CD4-positive, alpha-beta memory T cell (primary cell): ENCODE measurements around the gene ANO6. TPM values are rescaled to one million over a fixed set of nuclear protein-coding genes. Genes with fewer than 3 reads are reported as not detected.

Source experiments
- CTCF ChIA-PET: fragments of 350-600 bp; sonication (Branson Sonifier 250); formaldehyde crosslinking; loops from one replicate; lab custom pipeline; 2021; ENCODE audit warnings: inconsistent platforms; ENCODE audit not compliant: partially characterized antibody; lab: Charles Lee
- POLR2A ChIA-PET: fragments of 350-600 bp; sonication (Branson Sonifier 250); formaldehyde crosslinking; loops from one replicate; lab custom pipeline; 2021; ENCODE audit not compliant: partially characterized antibody; lab: Charles Lee
- DNase-seq, 5 donors: peaks; one replicate each; pipeline versions ENCODE4 v3.0.0 to v3.0.0-alpha.2; 2020 to 2022; ENCODE audit warnings: mixed read lengths in 1 of 5
- H3K27ac ChIP-seq: one replicate; pipeline ENCODE4 v1.7.0; 2013; ENCODE audit warnings: low read depth, low read length
- H3K27me3 ChIP-seq: 2 replicates; pipeline ENCODE4 v1.7.0; 2013; ENCODE audit warnings: mild to moderate bottlenecking, low read length, moderate library complexity; ENCODE audit not compliant: insufficient read depth
- H3K36me3 ChIP-seq: 2 replicates; pipeline ENCODE4 v1.7.0; 2013; ENCODE audit warnings: mild to moderate bottlenecking, low read length, moderate library complexity; ENCODE audit not compliant: insufficient read depth
- H3K4me1 ChIP-seq: 2 replicates; pipeline ENCODE4 v1.7.0; 2013; ENCODE audit warnings: mild to moderate bottlenecking, low read length, moderate library complexity; ENCODE audit not compliant: insufficient read depth
- H3K4me3 ChIP-seq, 2 donors: one replicate each; pipeline ENCODE4 v1.7.0; 2013; ENCODE audit warnings: low read length in 2 of 2, mild to moderate bottlenecking in 1 of 2
- H3K9me3 ChIP-seq, 2 donors: one replicate each; pipeline ENCODE4 v1.7.0; 2013; ENCODE audit warnings: low read length in 2 of 2, control low read depth in 1 of 2; ENCODE audit not compliant: control insufficient read depth in 1 of 2
- H3K27ac Mint-ChIP-seq, 7 donors: one replicate each; pipeline ENCODE4 v1.8.0; 2020 to 2021; ENCODE audit warnings: mixed read lengths in 7 of 7, mild to moderate bottlenecking in 6 of 7, inconsistent platforms in 3 of 7, moderate library complexity in 3 of 7
- H3K27me3 Mint-ChIP-seq, 2 donors: one replicate each; pipeline ENCODE4 v1.8.0; 2020 to 2021; ENCODE audit warnings: mixed read lengths in 2 of 2
- H3K36me3 Mint-ChIP-seq, 2 donors: one replicate each; pipeline ENCODE4 v1.8.0; 2020 to 2021; ENCODE audit warnings: mixed read lengths in 2 of 2, inconsistent platforms in 1 of 2, mild to moderate bottlenecking in 1 of 2
- H3K4me1 Mint-ChIP-seq, 4 donors: one replicate each; pipeline ENCODE4 v1.8.0; 2020 to 2021; ENCODE audit warnings: mixed read lengths in 4 of 4, mild to moderate bottlenecking in 1 of 4
- H3K4me3 Mint-ChIP-seq, 8 donors: one replicate each; pipeline ENCODE4 v1.8.0; 2020 to 2021; ENCODE audit warnings: mixed read lengths in 8 of 8, mild to moderate bottlenecking in 7 of 8, moderate library complexity in 6 of 8, inconsistent platforms in 3 of 8
- H3K9me3 Mint-ChIP-seq, 8 donors: one replicate each; pipeline ENCODE4 v1.8.0; 2020 to 2021; ENCODE audit warnings: mixed read lengths in 8 of 8, mild to moderate bottlenecking in 5 of 8, inconsistent platforms in 3 of 8, moderate library complexity in 1 of 8
- intact Hi-C: fragments of 100-400 bp; cut with micrococcal nuclease; formaldehyde crosslinking; loops from one replicate; pipeline ENCODE4 v1.15.1; 2023
- polyA plus RNA-seq, 2 donors: library from polyadenylated mRNA; unstranded; fragments of 300-500 nt; fragmentation: Illumina TruSeq; gene quantifications; one replicate each; pipeline ENCODE4 v1.2.3, GENCODE V29; 2021
- total RNA-seq, 2 experiments: library from RNA; stranded (reverse); gene quantifications; one replicate each; pipeline ENCODE4 v1.2.3, GENCODE V29; 2021

ANO6 gene
- total and polyA plus RNA-seq, 4 experiments from 2014 or later, result 25.3 to 36.5 (median 31.0) TPM

DNA sequence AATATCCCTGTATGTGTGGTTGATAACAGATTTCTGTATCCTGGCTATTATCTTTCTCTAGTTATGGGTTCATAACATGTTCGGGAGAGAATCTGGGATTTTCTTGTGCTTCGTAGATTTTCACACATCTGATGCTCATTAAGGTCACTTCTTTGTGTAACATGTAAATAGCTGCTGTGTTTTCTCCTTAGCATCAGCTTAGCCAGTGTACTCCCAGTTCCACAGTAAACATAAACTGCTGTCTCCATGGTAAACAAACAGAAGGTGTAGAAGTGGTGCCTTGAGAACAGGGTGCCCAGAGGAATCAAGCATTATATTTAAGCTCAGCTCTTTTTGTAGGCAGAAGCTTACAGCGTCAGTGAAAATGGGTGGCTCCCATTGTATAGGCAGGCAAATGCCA is 88.0 kb downstream of the ANO6 start:
- no peaks in the 10 kb centered on the region for H3K9me3 Mint-ChIP-seq
- H3K4me3 ChIP-seq, result no peak overlapping the region
- H3K36me3 ChIP-seq, result no peaks in the 10 kb centered on the region
- no peaks in the 10 kb centered on the region for H3K4me1 ChIP-seq
- no peak for DNase-seq
- H3K27me3 Mint-ChIP-seq, result no peaks in the 10 kb centered on the region
- ChIA-PET CTCF (no interaction called here), POLR2A (no interaction called here)
- no peak overlapping the region for H3K27ac ChIP-seq
- H3K27ac Mint-ChIP-seq, result no peak overlapping the region
- no peak overlapping the region for H3K4me3 Mint-ChIP-seq
- H3K36me3 Mint-ChIP-seq, result peaks cover 11 to 34% of the 10 kb centered on the region in 2 donors
- H3K27me3 ChIP-seq, result no peaks in the 10 kb centered on the region
- no peaks in the 10 kb centered on the region for H3K9me3 ChIP-seq
- intact Hi-C loops, result no loop called here
- H3K4me1 Mint-ChIP-seq, result peaks cover 0 to 6% (median 5%) of the 10 kb centered on the region in 4 donors

DNA sequence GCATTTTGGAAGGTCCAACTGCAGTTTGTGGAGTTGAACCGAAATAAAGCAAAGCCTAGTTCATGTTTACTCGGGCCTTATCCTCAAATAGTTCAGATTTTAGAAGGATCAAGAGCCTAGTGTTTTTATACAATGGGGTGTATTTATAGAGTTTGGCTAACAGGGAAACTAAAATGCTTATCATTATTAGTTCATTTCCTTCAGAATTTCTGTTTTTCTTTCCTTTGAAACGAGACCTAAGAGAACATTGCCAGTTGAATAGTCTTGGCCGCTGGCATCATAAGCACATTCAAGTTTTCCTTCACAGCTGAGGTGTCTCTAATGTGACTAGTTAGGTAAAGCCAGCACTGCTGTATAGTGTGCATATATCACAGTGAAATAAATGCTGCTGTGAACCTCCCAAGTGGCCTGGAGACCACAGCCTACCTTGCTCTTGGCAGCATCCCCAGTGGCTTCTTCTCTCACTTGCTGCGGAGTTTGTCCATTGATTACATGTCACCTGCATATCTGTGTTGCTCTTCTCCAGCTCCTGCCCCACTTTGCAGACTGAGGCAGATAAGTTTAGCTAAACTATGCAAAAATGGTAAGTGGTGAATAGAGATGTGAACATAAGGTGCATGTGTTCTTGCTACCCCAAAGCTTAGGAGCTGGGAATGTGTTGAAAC is 88.8 kb downstream of the ANO6 start:
- ChIA-PET POLR2A (no interaction called here), CTCF (no interaction called here)

DNA sequence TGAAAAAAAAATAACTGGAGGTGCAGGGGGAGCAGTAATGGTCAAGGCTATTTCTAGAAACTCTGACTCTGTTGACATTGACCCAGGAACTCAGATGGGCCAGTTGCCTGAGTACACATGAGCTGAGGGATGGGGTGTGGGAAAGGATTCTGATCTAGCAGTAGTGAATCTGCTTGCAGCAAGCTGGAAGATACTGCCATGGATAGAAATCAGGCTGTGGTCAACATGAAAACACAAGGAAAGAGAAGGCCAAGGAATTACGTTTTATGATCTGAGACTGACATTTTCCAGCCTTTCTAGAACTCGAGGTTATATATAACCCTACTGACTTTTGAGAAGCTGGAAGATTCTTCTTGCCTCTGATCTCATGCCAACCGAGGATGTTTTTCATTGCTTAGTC is 90.0 kb downstream of the ANO6 start:
- Histone ChIP-seq H3K27ac (no peak overlapping the region), H3K27me3 (no peaks in the 10 kb centered on the region), H3K36me3 (no peaks in the 10 kb centered on the region), H3K9me3 (no peaks in the 10 kb centered on the region), H3K4me3 (no peak overlapping the region), H3K4me1 (no peaks in the 10 kb centered on the region)
- no peaks in the 10 kb centered on the region for H3K9me3 Mint-ChIP-seq
- no peaks in the 10 kb centered on the region for H3K27me3 Mint-ChIP-seq
- intact Hi-C loops, result no loop called here
- peak overlapping the region in 1 of 7 donors; percentile 19 for H3K27ac Mint-ChIP-seq
- peaks cover 0 to 5% (median 3%) of the 10 kb centered on the region in 4 donors for H3K4me1 Mint-ChIP-seq
- ChIA-PET POLR2A (no interaction called here), CTCF (no interaction called here)
- DNase-seq, result no peak
- H3K4me3 Mint-ChIP-seq, result no peak overlapping the region
- H3K36me3 Mint-ChIP-seq, result peaks cover 11 to 30% of the 10 kb centered on the region in 2 donors

More for the DNA sequence above, 88.8 kb downstream of the ANO6 start:
- DNase-seq, result no peak
- H3K27ac Mint-ChIP-seq, result no peak overlapping the region
- H3K9me3 Mint-ChIP-seq, result no peaks in the 10 kb centered on the region
- H3K4me3 Mint-ChIP-seq, result no peak overlapping the region
- intact Hi-C loops, result no loop called here
- Histone ChIP-seq H3K9me3 (no peaks in the 10 kb centered on the region), H3K27ac (no peak overlapping the region), H3K36me3 (no peaks in the 10 kb centered on the region), H3K4me3 (no peak overlapping the region), H3K4me1 (no peaks in the 10 kb centered on the region), H3K27me3 (no peaks in the 10 kb centered on the region)
- H3K36me3 Mint-ChIP-seq, result peaks cover 11 to 30% of the 10 kb centered on the region in 2 donors
- no peaks in the 10 kb centered on the region for H3K27me3 Mint-ChIP-seq
- peaks cover 0 to 6% (median 4%) of the 10 kb centered on the region in 4 donors for H3K4me1 Mint-ChIP-seq

DNA sequence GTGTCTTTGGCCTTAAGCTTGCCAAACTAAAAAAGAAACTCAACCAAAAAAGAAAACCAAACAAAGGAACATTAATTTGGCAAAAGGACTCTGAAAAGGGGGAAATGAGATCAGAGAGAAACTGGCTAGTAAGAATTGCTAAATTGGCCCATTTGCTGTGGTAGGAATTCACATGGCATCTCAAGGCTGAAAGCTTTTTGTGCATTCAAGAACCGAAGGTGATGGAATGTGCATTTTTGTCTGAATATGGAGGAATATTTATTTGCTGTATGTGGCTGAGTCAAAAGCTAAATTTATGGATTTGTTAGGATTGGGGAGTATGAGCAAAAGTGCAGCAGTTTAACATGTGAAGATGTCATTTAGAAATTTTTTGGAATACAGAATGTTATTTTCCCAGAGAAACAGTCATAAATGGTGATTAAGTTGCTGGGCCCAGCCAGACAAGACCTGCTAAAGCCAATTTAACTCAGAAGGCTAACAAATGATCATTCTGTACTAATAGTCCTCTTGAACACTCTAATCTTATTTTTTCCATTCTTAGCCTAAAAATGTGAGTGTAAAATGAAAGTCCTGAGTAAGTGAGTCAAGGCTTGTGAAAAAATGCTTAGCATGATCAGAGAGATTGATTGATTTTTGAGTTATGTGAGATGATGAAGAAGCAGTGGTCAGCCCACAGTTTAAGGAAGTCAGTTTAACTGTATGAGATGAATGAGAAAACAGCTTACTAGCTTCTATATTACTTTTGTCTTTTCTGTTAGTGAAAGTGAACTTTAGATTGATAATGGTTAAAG is 94.1 kb downstream of the ANO6 start:
- H3K4me3 Mint-ChIP-seq, result no peak overlapping the region
- Histone ChIP-seq H3K27ac (no peak overlapping the region), H3K9me3 (no peaks in the 10 kb centered on the region), H3K27me3 (no peaks in the 10 kb centered on the region), H3K4me3 (no peak overlapping the region), H3K4me1 (no peaks in the 10 kb centered on the region), H3K36me3 (no peaks in the 10 kb centered on the region)
- H3K27ac Mint-ChIP-seq, result no peak overlapping the region
- ChIA-PET CTCF (interaction anchor here (0.7 kb wide), 1 partner anchor 126 kb away, joined by 3 read pairs; no protein-coding TSS in a partner anchor), POLR2A (interaction anchor here (1.1 to 1.3 kb wide), 2 partner anchors 8 to 94 kb away, joined by 3 to 4 read pairs; partner anchors contain the start of gene ANO6)
- H3K9me3 Mint-ChIP-seq, result peaks cover 0 to 3% (median 0%) of the 10 kb centered on the region in 8 donors
- no peaks in the 10 kb centered on the region for H3K27me3 Mint-ChIP-seq
- peaks cover 20 to 26% of the 10 kb centered on the region in 2 donors for H3K36me3 Mint-ChIP-seq
- DNase-seq, result no peak
- intact Hi-C loops, result no loop called here
- H3K4me1 Mint-ChIP-seq, result peaks cover 2 to 6% (median 5%) of the 10 kb centered on the region in 4 donors

DNA sequence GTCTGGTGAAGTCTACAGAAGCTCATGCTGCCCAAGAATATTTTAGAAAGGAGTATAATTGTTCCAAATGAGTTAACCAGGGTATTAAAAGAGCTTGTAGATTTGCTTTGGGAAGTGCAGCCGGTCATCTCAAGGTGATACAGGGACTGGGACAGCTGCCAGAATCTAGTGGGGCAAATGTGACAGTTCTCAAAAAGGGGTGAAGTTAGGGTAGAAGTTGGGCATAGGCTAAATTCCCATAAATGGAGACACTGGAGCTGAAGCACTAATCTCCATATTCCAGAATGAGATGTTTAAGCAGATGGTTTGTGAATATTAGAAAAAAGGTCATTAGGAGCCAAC is 94.7 kb downstream of the ANO6 start:
- no peaks in the 10 kb centered on the region for H3K4me1 ChIP-seq
- peaks cover 3 to 9% (median 6%) of the 10 kb centered on the region in 4 donors for H3K4me1 Mint-ChIP-seq
- no peaks in the 10 kb centered on the region for H3K9me3 ChIP-seq
- H3K4me3 ChIP-seq, result no peak overlapping the region
- H3K36me3 ChIP-seq, result no peaks in the 10 kb centered on the region
- H3K4me3 Mint-ChIP-seq, result no peak overlapping the region
- intact Hi-C loops, result no loop called here
- peaks cover 0 to 6% (median under 1%) of the 10 kb centered on the region in 8 donors for H3K9me3 Mint-ChIP-seq
- DNase-seq, result no peak
- peaks cover 21 to 26% of the 10 kb centered on the region in 2 donors for H3K36me3 Mint-ChIP-seq
- CTCF ChIA-PET, result interaction anchor here (0.7 kb wide), 1 partner anchor 126 kb away, joined by 3 read pairs; no protein-coding TSS in a partner anchor
- no peak overlapping the region for H3K27ac Mint-ChIP-seq
- POLR2A ChIA-PET, result interaction anchor here (1.1 to 1.3 kb wide), 2 partner anchors 9 to 94 kb away, joined by 3 to 4 read pairs; partner anchors contain the start of gene ANO6
- H3K27me3 ChIP-seq, result no peaks in the 10 kb centered on the region
- no peaks in the 10 kb centered on the region for H3K27me3 Mint-ChIP-seq
- H3K27ac ChIP-seq, result no peak overlapping the region

DNA sequence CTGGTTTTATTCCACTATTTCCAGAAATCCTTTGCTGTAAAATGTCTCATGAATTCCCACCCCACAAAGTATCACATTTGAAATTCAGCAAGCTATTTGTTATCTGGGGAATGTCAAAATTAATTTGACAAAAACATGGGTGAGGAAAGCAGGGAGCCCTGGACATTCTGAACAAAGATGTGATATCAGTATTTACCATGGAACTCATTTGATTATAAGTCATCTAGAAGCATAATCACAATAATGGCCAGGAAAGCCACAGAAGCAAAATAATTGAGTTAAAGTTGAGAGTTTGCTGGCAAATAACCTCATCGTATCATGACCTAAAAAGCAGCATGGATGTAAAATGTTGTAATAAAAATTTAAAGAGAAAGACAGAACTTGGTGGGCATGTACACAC is 96.1 kb downstream of the ANO6 start:
- no peak overlapping the region for H3K27ac ChIP-seq
- Mint-ChIP-seq H3K9me3 (peaks cover 0 to 13% (median 3%) of the 10 kb centered on the region in 8 donors), H3K27me3 (no peaks in the 10 kb centered on the region), H3K4me1 (peaks cover 3 to 10% (median 7%) of the 10 kb centered on the region in 4 donors), H3K27ac (no peak overlapping the region), H3K36me3 (peaks cover 24 to 26% of the 10 kb centered on the region in 2 donors), H3K4me3 (no peak overlapping the region)
- intact Hi-C loops, result no loop called here
- H3K4me1 ChIP-seq, result no peaks in the 10 kb centered on the region
- no peak for DNase-seq
- no peaks in the 10 kb centered on the region for H3K27me3 ChIP-seq
- POLR2A ChIA-PET, result no interaction called here
- H3K4me3 ChIP-seq, result no peak overlapping the region
- no peaks in the 10 kb centered on the region for H3K36me3 ChIP-seq
- H3K9me3 ChIP-seq, result no peaks in the 10 kb centered on the region
- CTCF ChIA-PET, result no interaction called here

DNA sequence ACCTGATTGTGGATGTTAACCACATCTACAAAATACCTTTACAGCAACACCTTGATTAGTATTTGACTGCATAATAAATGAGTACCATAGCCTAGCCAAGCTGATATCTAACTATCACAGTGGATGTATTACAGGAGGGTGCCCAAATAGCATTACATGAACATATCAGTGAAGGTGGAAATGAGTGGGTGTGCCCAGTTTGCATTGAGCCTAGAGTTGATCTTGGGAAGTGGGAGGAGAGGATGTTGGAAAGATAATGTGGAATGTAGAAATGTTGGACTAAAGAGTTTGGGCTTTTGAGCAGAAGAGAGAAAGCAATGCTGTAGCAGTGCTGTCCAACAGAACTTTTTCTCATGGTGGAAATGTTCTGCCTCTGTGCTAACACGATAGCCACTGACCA is 98.9 kb downstream of the ANO6 start:
- no peak for DNase-seq
- Histone ChIP-seq H3K27ac (no peak overlapping the region), H3K4me1 (no peaks in the 10 kb centered on the region), H3K4me3 (no peak overlapping the region), H3K9me3 (no peaks in the 10 kb centered on the region), H3K27me3 (no peaks in the 10 kb centered on the region), H3K36me3 (no peaks in the 10 kb centered on the region)
- H3K36me3 Mint-ChIP-seq, result peaks cover 29 to 37% of the 10 kb centered on the region in 2 donors
- CTCF ChIA-PET, result no interaction called here
- H3K27ac Mint-ChIP-seq, result peak overlapping the region in 1 of 7 donors; percentile 29
- H3K4me1 Mint-ChIP-seq, result peaks cover 3 to 17% (median 7%) of the 10 kb centered on the region in 4 donors
- H3K27me3 Mint-ChIP-seq, result no peaks in the 10 kb centered on the region
- no peak overlapping the region for H3K4me3 Mint-ChIP-seq
- intact Hi-C loops, result no loop called here
- H3K9me3 Mint-ChIP-seq, result peaks cover 0 to 13% (median 4%) of the 10 kb centered on the region in 8 donors
- POLR2A ChIA-PET, result no interaction called here
